GM21423 (cell line): ENCODE data around the gene JPH4.

Experiments used
- ATAC-seq: cut with Tn5 transposase; IDR thresholded peaks from one replicate; pipeline ENCODE4 v1.9.1; 2021; ENCODE audit warnings: mild to moderate bottlenecking, moderate library complexity; ENCODE audit not compliant: unreplicated experiment

JPH4 gene

GRCh38 chr14:23580948-23581281 is 2.3 kb upstream of the JPH4 start:
- no peak for ATAC-seq

- ATAC-seq: no peak
These were observed 1.7 kb upstream of the JPH4 start for GRCh38 chr14:23580152-23580926.

DNA sequence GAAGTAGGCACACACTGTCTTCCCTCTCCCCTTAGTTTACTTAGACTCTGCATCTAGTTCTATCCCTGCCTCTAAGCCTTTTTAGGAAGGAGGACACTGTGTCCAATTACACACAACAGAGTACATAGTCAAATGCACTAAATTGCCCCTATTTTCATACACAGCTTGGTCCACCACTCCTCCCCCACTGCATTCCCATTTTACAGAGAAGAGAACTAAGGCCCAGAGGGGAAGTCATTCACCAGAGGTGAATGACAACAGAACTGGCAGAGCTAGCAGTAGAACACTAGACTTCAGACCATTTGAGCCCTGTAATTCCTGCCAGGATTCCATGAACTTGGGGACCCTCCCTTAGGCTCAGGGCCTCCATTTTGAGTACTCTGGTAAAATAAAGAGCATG is 1.1 kb upstream of the JPH4 start:
- ATAC-seq: no peak

DNA sequence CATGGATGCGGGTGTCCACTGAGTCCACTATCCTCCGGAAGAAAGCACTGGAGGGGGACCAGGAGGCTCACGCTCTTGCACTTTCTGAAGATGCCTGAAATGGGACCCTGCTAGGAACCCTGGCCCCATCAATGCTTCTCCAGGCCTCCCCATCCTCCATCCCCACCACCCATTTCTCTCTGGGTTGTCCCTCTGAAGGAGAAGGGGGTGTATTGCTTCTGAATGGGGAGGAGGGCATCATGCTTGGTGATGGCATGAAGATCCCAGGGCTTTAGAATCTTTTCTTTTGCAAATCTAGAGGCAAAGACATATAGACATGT is 681 bp upstream of the JPH4 start:
- no peak for ATAC-seq

GRCh38 chr14:23577710-23578392 is 739 bp downstream of the JPH4 start:
- no peak for ATAC-seq

- no peak for ATAC-seq
These were observed 1.4 kb downstream of the JPH4 start for GRCh38 chr14:23577004-23577681.

GRCh38 chr14:23573384-23574015 is 5.1 kb downstream of the JPH4 start:
- ATAC-seq: no peak

DNA sequence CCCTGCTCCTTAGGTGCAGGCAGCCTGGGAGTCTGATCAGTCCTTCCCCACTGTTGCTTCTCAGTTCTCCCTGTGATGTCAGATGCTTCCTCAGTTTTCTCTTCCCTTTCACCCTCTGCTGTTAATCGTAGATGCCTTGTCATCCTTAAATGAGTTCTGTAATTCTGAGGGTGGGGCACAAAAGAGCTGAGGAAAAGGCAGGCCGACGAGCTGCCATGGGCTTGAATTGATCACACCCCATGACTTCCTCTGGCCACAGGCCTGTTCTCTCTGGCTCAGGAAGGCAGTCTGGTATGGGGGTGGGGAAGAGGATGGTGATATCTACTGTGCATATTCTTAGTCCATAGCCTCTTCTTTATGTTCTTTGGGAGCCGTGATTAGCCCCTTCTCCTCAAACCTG is 5.8 kb downstream of the JPH4 start:
- no peak for ATAC-seq

DNA sequence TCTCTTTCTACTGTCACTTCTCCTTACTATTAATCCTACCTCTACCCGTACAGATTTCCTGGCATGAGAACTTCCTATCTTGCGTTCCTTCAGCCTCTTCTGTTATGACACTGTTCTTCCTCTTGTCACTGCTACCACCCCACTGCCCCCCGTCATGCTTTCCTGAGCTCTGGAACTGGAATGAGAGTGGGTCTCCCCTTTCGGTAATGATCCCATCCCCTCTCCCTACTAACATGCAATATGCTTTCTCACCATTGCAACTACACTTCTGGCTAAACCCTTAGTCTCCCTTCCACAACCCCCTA is 6.1 kb downstream of the JPH4 start:
- no peak for ATAC-seq

DNA sequence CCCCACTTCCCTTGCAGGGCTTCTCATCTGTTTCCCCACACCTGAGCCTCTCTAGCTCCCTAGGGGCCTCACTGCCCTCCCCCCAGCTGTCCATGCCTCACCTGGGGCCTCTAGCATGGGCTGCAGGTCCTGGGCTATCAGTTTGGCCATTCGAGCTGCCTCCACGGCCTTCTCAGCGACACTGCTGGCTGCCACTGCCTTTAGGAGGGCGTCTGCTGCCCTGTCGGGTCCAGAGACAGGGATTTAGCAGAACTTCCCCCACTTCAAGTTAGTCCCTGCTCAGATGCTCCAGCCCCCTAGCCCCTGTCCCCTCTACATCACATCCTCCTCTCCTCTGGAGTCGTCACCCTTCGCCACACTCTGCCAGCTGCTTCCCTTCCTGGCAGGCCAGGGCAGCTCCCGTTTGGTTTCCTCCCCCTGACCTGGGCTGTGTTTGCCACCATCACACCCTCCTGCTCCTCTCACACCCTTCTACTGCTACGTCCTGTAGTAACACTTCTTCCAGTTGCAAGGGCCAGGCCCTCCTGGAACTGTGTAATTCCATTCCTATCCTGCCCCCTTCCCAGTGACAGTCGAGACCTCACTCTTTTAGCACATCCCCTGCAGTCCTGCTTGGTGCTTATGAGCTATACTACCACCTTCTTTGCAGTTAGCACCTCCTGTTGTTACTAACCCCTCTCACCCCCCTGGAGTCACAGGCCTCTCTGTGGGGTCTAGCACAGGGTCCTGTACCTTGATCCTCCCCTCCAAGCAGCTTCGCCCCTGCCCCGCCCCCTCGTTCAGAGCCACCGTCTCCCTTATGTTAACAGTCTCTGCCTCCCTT is 6.7 kb downstream of the JPH4 start:
- no peak for ATAC-seq

DNA sequence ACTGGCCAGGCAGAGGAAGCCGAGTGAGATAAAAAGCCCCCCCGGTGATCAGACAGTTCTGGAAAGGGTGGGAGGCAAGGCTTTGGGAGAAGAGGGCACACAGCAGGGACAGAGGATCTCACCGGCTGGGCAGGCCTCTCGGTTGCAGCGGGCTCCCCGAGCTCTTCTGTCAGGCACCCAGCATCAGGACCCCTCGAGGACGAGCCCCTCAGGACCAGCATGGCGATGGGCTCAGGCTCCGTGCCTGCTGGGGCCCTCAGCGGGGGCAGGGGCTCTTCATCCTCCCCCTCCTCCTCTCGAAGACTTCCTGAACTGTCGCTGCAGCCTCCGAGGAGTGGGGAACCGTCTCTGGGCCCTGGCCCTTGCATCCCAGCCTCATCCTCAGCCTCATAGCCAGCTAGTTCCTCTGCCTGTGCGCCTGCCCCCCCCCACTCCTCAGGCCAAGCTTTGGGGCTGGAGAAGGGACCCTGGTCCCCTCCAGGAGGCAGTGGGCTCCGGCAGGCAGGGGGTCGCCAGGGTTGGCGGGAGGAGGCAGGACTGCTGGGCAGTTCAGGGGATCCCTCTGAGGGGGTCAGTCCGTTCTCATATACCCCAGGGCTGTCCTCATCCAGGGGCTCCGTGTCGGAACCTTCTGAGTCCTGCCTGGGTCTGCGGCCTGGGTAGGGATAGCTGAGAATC is 7.6 kb downstream of the JPH4 start:
- ATAC-seq: no peak

DNA sequence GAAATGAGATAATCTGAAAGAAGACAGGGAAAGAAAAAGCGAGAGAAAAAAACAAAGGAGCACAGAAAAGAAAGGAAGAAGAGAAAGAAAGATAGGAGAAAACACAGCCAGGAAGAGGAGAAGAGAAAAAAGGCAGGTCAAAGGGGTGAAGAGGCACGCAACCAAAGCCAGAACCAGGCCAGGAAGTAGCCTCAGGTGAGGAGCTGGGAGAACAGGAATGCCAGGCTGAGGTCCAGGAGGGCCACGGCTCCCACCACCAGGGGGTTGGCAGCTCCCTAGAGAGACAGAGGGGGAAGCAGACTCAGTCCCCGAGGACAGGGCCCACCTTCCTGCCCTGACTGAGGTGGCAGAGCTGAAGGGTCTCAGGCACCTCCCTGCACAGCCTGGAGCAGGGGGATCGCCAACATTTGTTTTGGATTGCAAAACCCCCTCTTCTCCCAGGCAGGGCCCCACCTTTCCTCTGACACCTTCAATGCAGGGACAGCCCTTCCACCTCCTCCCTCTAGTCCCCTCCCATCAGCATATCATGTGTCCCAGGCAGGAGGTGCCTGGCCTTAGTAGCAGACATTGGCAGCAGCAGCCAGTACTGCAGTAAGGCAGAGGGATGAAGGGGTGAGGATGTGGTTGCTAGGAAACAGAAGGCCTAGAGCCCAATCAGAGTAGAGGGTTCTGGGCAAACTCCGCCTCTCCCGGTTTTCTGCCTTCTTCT is 9.0 kb downstream of the JPH4 start:
- no peak for ATAC-seq

- no peak for ATAC-seq
These were observed 9.8 kb downstream of the JPH4 start for GRCh38 chr14:23568600-23569331.

GRCh38 chr14:23568021-23568599 is 10.5 kb downstream of the JPH4 start:
- ATAC-seq: no peak

- ATAC-seq: peak; percentile 79
These were observed 11.2 kb downstream of the JPH4 start, which contains the start of gene AP1G2 for GRCh38 chr14:23567186-23568020. TSS of gene AP1G2 (minus strand) at chr14:23567791. CDS start at chr14:23567314, 477 bp downstream.

DNA sequence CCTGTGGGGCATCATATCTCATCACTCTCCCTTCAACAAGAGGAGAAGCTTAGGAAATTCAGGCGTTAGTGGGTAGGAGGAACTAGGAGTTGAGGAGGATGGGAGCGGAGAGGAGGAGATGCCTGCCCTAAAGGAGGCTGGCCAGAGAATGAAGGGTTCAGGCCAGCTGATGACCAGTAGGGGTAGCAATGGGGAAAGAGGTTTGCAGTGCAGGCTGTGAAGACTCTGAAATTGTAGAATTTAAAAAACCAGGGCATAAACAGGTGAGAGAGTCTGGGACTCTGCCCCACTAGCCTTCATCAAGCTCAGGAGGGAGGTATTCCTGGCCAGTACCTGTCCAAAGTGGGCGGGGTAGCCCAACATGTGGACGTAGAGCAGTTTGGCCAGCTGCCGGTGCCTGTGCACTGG is 11.8 kb downstream of the JPH4 start:
- peak; percentile 6 for ATAC-seq

DNA sequence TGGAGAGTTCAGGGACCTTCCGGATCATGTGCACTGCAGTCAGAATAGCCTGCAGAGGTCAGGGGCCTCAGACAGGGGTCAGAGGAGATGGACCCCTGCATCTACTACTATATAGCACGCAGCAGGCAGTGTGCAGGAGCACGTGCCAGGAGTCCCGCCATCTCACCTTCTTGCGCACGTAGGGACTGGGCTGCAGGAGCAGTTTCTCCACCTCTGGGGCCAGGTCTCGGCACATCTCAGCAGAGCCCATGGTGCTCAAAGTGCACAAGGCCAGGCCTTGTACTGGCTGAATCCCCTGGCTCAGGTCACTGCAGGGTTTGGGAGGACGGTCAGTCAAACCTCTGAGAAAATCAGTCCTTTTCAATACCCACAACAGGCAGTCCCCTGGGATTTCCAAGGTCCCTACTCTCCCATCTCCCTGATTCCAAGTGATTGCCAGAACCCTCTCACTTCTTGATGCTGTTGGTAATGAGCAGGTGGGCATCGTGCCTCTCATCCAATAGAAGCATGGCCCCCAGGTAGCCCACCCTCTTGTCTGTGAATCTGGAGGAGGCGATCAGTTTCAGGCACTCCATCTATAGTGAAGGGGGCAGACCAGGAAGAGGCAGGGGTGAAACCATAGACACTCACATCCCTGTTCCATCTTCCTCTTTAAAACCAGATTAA is 12.3 kb downstream of the JPH4 start:
- ATAC-seq: no peak
